DOHH2 (cell line): ENCODE measurements around the gene FLAD1.
A peak's percentile ranks its signal among the peaks of the same experiment; 100 is the strongest.

Source experiments
- H3F3A ChIP-seq: fragments of 200-600 bp; sonication (generic), shearing (Covaris generic); 2 replicates; pipeline ENCODE4 v1.6.0; 2016; ENCODE audit warnings: antibody characterized with exemption, mild to moderate bottlenecking; ENCODE audit not compliant: control insufficient read depth, insufficient read depth
- H3K27ac ChIP-seq: fragments of 200-600 bp; sonication (generic); 2 replicates; pipeline ENCODE4 v1.5.1; 2014; ENCODE audit warnings: low read depth, mild to moderate bottlenecking, low read length, moderate library complexity
- H3K27me3 ChIP-seq: fragments of 200-600 bp; sonication (generic); 2 replicates; pipeline ENCODE4 v1.6.1; 2014; ENCODE audit warnings: mild to moderate bottlenecking, low read length, mixed read lengths; ENCODE audit not compliant: control insufficient read depth
- H3K36me3 ChIP-seq: fragments of 200-600 bp; sonication (generic); 2 replicates; pipeline ENCODE4 v1.6.1; 2014; ENCODE audit warnings: mild to moderate bottlenecking, low read length, moderate library complexity, mixed read lengths; ENCODE audit not compliant: control insufficient read depth
- H3K4me1 ChIP-seq: fragments of 200-600 bp; sonication (generic); 2 replicates; pipeline ENCODE4 v1.6.1; 2014; ENCODE audit warnings: mild to moderate bottlenecking, low read length, mixed read lengths; ENCODE audit not compliant: control insufficient read depth
- H3K4me2 ChIP-seq: fragments of 200-600 bp; sonication (generic); 2 replicates; pipeline ENCODE4 v1.6.0; 2014; ENCODE audit warnings: mild to moderate bottlenecking, low read length, moderate library complexity
- H3K4me3 ChIP-seq: fragments of 200-600 bp; sonication (generic); 2 replicates; pipeline ENCODE4 v1.5.1; 2014; ENCODE audit warnings: mild to moderate bottlenecking, low read length, mixed read lengths
- H3K79me2 ChIP-seq: fragments of 200-600 bp; sonication (generic); 2 replicates; pipeline ENCODE4 v1.6.1; 2014; ENCODE audit warnings: mild to moderate bottlenecking, low read length, mixed read lengths; ENCODE audit not compliant: control insufficient read depth
- H3K9me2 ChIP-seq: fragments of 200-600 bp; sonication (generic); replicated peaks from 2 replicates; pipeline ENCODE4 v1.6.1; 2014; ENCODE audit warnings: mild to moderate bottlenecking, low read length, mixed read lengths; ENCODE audit not compliant: control insufficient read depth
- H3K9me3 ChIP-seq: fragments of 200-600 bp; sonication (generic); 2 replicates; pipeline ENCODE4 v1.6.1; 2014; ENCODE audit warnings: antibody characterized with exemption, low read length, mixed read lengths; ENCODE audit not compliant: control insufficient read depth, insufficient read depth
- H4K20me1 ChIP-seq: fragments of 200-600 bp; sonication (generic); 2 replicates; pipeline ENCODE4 v1.6.0; 2014; ENCODE audit warnings: low read depth, mild to moderate bottlenecking, antibody characterized with exemption, low read length, moderate library complexity; ENCODE audit not compliant: control insufficient read depth, insufficient read depth
- EZH2phosphoT487 ChIP-seq: fragments of 200-600 bp; sonication (generic); IDR thresholded peaks from 2 replicates; pipeline ENCODE4 v1.6.1; 2017; ENCODE audit warnings: borderline replicate concordance, mild to moderate bottlenecking, antibody characterized with exemption, low read length, moderate library complexity, mixed read lengths
- TF ChIP-seq, protein P1 (sequence below): fragments of 200-600 bp; sonication (generic); IDR thresholded peaks from one replicate; pipeline ENCODE4 v1.5.1; 2014; ENCODE audit warnings: antibody characterized with exemption, mild to moderate bottlenecking, low read depth, low read length; ENCODE audit not compliant: poor library complexity, severe bottlenecking

Gene FLAD1

DNA sequence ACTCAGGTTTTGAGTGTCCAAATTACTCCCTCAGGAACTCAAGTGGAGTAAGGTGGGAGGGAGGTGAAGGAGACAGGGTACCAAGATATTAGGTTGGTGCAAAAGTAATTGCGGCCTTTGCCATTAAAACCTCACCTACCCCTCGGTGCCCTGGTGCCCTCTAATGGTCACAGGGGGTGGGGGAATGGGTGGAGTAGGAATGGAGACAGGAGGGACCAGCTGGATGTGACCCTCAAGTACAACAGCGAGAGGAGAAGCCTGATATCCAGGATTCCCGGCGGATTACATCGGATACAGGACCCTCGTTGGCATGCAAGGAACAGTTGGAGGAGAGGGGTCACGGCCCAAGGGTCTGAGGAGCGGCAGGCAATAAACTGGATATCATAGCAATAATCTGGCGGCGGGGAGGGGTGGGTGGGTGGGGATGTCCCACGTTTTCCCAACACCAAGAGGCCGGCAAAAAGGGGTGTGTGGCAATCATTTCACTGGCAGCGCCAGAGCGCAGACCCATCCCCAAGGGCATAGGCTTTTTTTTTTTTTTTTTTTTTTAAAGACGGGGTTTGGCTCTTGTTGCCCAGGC, 15.1 kb downstream of the FLAD1 start:
- Histone ChIP-seq H3K27ac (no peak overlapping the region), H3F3A (peaks cover 31% of the 10 kb centered on the region), H3K9me3 (no peaks in the 10 kb centered on the region), H3K4me3 (peak overlapping the region; percentile 92), H3K9me2 (no peaks in the 10 kb centered on the region), H3K79me2 (peaks cover 7% of the 10 kb centered on the region), H3K36me3 (no peaks in the 10 kb centered on the region), H3K4me2 (peak overlapping the region; percentile 81; the same call in 1 of the 2 replicates), H4K20me1 (no peaks in the 10 kb centered on the region), H3K27me3 (no peaks in the 10 kb centered on the region), H3K4me1 (peaks cover 27% of the 10 kb centered on the region)
- TF ChIP-seq, protein P1, sequence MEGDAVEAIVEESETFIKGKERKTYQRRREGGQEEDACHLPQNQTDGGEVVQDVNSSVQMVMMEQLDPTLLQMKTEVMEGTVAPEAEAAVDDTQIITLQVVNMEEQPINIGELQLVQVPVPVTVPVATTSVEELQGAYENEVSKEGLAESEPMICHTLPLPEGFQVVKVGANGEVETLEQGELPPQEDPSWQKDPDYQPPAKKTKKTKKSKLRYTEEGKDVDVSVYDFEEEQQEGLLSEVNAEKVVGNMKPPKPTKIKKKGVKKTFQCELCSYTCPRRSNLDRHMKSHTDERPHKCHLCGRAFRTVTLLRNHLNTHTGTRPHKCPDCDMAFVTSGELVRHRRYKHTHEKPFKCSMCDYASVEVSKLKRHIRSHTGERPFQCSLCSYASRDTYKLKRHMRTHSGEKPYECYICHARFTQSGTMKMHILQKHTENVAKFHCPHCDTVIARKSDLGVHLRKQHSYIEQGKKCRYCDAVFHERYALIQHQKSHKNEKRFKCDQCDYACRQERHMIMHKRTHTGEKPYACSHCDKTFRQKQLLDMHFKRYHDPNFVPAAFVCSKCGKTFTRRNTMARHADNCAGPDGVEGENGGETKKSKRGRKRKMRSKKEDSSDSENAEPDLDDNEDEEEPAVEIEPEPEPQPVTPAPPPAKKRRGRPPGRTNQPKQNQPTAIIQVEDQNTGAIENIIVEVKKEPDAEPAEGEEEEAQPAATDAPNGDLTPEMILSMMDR, result peak; percentile 59
- TF ChIP-seq EZH2phosphoT487, result no peak

DNA sequence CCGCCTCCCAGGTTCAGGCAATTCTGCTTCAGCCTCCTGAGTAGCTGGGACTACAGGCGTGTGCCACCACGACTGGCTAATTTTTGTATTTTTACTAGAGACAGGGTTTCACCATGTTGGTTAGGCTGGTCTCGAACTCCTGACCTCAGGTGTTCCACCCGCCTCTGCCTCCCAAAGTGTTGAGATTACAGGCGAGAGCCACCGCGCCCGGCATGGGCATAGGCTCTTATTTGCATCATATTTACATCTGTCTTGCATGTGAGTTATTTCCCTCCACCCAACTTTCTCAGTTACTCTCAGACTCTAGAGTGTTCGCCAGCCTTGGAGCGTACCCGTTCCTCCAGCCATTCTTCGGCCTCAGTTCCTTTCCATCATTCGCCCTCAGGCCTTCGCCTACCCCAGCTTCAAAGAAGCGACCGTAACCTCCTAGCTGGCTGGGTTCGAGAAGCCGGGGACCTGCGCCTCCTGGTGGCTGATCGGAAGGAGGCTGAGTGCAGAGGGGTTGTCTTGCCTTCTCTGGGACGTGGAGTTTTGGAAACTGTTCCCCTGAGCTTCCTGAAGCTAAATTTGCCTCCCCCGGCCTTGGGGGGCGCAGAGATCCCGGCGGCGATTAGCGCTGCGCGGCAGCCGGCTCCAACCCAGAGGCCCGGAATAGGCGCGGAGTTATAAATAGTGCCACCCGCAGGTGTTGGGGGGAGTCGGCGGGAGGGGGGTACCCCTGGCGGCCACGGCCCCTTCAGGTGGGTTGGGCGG, 15.8 kb downstream of the FLAD1 start:
- Histone ChIP-seq H4K20me1 (no peaks in the 10 kb centered on the region), H3K4me3 (peak overlapping the region; percentile 92), H3K36me3 (no peaks in the 10 kb centered on the region), H3K27ac (peak overlapping the region; percentile 76), H3K4me1 (peaks cover 33% of the 10 kb centered on the region), H3K79me2 (peaks cover 14% of the 10 kb centered on the region), H3K27me3 (no peaks in the 10 kb centered on the region), H3K4me2 (peak overlapping the region; percentile 81), H3K9me3 (no peaks in the 10 kb centered on the region), H3K9me2 (no peaks in the 10 kb centered on the region), H3F3A (peaks cover 27% of the 10 kb centered on the region)
- TF ChIP-seq EZH2phosphoT487, result no peak
- TF ChIP-seq, protein P1, result peak; percentile 97

DNA sequence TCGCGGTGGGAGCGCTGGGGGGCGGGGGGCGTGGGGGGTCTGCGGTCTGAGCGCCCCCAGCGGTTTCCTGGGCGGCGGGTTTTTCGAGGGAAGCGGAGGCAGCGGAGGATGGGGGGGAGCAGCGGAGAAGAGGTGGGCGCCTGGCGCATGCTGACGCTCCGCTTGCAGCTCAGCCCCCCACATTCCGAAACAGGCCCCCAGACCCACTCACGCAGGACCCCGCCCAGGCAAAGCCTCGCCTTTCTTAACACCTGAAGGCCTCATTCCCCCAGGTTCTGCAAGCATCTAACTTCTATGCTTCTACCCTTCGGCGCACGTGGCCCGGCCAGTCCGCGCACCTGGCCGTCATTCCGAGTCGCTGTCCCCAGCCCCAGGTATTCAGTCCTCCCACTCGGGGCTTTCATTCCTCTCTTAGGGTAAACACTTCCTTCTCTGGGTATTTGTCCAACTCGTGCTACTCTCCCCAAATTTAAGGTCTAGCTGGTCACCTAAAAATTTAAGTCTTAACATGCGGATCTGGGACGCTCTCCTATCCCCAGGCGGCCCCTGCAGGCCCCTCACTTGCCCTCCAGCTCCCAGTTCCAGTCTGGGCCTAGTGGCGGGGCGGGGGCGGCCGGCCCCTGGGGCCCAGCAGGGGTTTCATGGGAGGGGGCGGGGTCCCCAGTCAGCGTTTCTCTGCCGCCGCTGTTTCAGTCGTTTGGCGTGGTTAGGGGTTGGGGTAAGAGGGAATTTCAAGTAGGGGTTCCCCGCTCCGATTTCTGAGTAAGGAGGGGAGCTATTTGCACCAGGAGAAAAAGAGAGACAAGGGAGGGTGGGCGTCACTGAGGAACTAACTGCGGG, 16.6 kb downstream of the FLAD1 start:
- TF ChIP-seq EZH2phosphoT487, result no peak
- TF ChIP-seq, protein P1, result no peak
- H3K9me3 ChIP-seq, result no peaks in the 10 kb centered on the region
- peak overlapping the region; percentile 76 for H3K27ac ChIP-seq
- no peaks in the 10 kb centered on the region for H3K36me3 ChIP-seq
- no peaks in the 10 kb centered on the region for H4K20me1 ChIP-seq
- H3K9me2 ChIP-seq, result no peaks in the 10 kb centered on the region
- peaks cover 41% of the 10 kb centered on the region for H3K4me1 ChIP-seq
- peak overlapping the region; percentile 92 for H3K4me3 ChIP-seq
- H3K79me2 ChIP-seq, result peaks cover 22% of the 10 kb centered on the region
- no peaks in the 10 kb centered on the region for H3K27me3 ChIP-seq
- H3K4me2 ChIP-seq, result peak overlapping the region; percentile 81
- H3F3A ChIP-seq, result peaks cover 30% of the 10 kb centered on the region
